GM19023 (cell line): Measurements from ENCODE around the gene PDE4C.
"Not testable (repeated sequence)": the region's sequence is repeated elsewhere in the genome, so short reads cannot be mapped to it uniquely, and the experiment has no call there.

Experiments used
- ATAC-seq: cut with Tn5 transposase; IDR thresholded peaks from one replicate; pipeline ENCODE4 v1.9.1; 2021; ENCODE audit warnings: mild to moderate bottlenecking, moderate library complexity; ENCODE audit not compliant: unreplicated experiment

Gene PDE4C

DNA sequence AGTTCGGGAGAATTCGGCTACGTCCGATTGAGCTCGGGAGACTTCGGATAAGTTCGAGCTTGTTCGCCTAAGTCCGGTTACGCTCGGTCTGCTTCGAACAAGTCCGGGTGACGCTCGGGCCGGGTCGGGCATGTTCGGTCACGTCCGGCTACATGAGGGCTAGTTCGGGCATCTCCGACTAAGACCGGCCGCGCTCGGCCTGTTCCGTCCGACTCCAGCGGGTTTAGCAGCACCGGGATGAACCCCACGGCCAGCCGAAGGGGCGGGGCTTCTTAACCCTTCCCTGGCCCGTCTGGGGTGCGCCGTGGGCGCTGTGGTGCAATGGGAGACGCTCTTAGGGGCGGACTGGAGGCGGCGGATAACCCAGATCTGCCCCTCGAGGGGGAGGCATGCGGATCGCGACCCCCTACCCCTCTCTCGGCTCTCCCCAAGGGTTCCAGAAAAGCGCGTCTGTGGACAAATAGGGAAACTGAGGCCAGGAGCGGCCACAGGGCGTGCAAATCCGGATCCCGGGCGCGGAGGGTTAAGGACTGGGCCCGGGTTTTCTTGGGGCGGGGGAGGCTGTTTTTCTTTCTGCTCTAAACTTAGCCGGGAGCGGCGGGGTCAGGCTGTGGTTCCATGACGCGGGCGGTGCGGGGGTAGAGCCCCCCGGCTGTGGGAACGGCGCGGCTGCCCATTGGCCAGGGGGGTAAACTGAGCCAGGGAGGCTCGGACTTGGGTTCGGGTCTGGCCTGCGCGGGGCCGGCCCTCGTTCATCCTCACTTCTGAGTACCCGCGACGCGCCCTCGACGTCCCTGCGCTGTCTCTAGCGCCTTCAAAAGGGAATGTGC, 1.5 kb downstream of the PDE4C start:
- peak; percentile 93 for ATAC-seq

DNA sequence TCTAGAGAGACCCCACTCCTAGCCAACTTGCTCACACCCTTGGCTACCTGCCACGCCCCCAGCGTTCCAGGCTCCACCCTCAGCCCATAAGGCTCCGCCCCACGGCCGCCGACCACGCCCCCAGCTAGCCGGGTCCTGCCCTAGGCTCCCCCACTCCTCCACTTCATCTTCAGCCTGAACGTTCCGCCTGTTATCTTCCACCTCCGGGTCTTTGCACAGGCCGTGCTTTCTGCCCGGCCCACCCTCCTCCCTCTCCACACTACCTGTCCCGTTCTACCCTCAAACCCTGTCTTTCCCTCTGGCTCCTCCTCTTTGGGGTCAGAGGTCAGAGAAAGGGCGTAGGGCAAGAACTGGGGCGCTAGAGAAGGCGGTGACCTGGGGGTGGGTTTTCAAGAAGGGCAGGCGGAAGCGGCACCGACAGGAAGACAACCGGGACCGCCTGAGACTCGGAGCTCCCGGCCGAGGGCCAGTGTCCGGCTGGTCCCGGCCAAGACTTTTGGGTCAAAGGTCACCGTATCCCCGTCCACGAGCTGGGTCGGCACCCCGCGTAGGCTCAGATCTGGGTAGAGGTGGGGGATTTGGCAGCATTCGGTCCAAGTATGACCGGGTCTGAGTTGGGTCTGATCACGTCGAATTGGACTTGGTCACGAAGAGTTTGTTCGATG, 2.2 kb downstream of the PDE4C start:
- ATAC-seq = no peak

DNA sequence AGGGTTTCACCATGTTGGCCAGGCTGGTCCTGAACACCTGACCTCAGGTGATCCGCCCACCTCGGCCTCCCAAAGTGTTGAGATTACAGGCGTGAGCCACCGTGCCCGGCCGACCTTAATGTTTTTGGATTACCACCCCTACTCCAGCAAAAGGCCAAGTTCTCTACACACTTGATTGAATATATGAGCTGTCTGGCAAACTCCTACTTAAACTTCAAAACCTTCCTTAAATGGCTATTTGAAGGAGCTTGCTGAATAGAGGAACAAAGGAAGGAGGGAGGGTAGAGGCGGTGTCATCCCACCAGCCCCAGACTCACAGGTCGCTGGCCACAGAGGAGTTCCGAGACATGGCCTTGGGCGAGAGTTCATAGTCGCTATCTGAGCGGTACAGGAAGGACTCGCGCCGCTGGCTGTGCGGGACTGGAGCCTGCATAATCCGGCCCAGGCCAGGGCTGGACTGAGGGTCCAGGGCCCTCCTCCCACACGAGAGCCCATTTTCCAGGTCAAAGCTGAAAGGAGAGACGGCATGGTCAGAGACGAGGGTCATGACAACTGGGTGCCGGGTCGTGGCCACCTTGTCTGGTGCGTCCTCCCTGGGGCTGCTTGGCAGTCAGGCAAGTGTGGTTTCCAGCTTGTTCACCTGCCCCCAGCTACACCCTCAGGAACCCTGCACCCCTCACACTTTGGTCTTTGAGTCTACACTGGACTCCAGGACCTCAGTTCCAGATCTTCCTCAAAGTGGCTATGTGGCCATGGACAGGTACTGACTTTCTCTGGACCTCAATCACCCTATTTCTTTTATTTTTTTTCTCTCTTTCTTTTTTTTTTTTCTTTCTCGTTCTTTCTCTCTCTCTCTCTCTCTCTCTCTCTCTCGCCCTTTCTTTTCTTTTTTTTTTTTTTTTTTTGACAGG, 4.2 kb downstream of the PDE4C start:
- no peak for ATAC-seq

DNA sequence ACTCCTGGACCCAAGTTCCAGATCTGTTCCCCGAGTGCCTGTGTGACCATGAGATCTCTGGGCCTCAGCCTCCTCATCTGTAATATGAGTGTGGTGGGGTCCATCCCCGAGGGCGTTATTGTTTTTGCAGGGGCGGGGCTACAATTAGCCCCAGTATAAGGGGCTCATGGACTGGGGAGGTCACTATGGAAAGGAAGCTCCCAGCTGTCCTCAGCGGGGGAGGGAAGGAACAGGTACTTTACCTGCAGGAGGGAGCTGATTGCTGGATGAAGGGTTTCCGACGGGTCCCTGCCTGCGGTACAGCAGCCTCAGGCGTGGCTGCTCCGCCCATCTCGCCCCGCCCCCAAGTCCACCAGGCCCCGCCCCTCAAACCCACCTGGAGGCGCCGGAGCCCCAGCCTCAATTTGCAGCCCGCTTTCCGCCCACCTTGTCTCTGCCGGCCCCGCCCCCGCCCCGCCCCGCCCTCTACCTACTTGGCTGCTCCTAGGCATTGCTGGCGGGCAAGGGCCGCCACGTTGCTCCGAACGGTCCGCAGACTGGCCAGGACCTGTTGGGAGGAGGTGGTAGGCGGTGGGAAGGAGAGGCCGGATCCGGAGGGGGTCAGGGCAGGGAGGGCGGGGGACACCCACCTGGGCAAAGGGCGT, 5.5 kb downstream of the PDE4C start:
- no peak for ATAC-seq

DNA sequence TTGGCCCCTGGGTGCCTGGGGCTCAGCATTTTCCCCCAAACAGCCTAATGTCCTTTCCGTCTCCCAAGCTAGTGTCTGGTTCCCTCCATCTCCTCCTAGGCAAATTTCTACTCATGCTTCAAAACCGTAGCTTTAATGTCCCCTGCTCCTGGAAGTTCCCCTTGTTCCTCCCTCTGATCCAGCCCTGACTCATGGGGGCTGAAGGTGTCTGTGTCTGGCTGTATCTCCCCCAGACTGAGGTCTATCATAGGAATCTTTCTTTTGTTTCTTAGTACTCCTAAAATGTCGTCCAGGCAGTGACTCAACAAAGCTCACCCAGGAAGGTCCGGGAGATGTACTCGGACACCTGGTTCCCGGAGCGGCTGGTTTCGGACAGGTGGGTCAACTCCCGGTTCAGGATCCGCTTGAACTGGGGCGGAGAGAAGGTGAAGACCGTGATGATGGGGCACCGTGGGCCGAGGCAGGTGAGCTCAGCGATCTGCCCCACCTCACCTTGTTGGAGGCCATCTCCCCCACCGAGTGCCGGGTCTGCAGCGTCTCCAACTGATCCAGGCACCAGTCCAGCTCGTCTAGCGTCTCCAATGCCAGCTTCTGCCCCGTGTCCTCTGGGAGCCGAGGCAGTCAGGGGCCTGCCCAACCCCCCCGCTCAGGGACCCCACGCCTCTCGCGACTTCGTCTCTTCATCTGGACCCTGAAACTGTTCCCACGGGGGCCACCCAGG, 6.2 kb downstream of the PDE4C start:
- no peak for ATAC-seq

DNA sequence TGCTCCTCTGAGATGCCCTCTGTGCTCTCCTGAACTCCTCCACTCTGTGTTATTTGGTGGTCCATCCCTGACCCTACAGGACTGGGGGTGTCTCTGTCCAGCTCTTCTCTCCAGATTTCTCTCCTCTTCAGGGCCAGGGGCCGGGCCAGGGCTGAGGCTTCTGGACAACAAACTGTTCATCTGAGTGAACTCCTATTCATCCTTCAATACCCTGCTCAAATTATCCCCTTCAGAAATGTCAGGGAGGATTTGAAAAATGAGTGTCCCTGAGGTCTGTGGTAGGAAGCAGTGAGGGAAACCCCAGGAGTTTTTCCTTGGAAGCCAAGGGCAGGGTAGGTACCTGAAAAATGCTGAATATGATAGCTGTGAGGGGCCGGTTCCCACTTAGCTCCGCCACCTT, 7.6 kb downstream of the PDE4C start:
- ATAC-seq = no peak

DNA sequence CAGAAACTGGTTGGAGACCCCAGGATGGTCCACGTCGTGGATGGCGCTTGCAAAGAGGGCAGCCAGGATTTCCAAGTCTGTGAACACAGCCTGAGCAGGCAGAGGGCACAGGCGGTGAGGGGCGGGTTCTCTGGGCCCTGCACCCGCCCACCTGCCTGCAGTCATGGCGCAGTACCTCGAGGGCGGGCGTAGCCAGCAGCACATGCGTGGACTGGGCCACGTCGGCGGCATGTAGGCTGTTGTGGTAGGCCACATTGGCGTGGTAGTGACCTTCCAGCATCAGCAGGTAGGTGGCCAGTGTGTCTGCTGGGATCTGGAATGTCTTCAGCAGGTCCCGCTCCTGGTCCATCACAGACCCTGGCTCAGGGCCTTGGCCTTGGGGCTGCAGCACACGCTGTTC, 8.1 kb downstream of the PDE4C start:
- no peak for ATAC-seq

DNA sequence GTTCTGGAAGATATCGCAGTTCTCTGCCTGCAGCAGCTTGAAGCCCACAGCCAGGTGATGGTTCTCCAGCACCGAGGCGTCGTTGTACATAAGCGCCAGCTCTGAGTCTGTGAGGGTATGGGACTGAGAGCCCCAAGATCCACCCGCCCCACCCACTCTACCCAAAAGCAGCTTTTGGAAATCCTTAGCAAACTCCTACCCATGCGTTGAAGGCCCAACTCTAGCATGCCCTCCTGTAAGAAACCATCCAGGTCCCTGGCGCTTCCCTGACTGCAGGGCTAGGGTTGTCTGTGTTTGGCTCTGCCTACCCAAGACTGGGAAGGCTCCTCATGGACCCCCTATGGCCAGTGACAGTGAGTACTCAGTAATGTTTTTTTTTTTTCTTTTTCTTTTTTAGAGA, 9.4 kb downstream of the PDE4C start:
- no peak for ATAC-seq

DNA sequence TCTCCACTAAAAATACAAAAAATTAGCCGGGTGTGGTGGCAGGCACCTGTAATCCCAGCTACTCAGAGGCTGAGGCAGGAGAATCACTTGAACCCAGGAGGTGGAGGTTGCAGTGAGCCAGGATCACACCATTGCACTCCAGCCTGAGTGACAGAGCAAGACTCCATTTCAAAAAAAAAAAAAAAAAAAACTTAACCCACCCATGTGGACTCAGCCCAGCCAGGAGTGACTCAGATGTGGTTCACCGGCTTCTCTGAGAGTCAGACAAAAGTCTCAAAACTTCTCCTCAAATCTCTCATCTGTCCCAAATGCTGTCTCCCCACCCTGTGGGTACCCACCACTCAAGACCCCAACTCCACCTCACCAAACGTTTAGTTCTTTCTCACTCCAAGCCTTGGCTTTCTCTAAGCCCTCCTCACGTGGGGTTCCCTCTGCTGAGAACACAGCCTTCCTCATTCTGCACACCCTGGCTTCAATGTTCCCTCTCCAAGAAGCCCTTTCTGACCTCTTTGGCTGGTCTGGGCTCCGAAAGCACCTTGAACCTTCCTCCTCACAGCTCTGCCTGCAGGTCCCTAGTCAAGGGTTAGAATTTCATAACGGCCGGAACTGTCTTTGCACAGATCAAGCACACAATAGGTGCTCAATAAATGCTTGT, 11.3 kb downstream of the PDE4C start:
- ATAC-seq = no peak

DNA sequence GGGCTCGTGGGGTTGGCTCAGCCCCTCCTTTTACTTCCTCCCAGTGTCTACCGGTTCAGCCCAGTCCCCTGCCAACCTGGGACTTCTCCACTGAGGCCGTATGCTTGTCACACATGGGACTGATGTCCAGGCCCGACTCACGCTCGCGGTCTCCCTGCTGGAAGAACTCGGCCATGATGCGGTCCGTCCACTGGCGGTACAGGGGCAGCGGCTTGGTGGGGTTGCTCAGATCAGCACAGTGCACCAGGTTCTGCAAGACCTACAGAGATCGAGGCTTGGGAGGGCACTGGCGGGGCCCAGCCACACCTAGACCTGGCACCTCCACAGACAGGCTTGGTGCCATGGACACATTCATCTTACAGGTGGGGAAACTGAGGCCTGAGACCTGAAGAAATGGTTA, 14.6 kb downstream of the PDE4C start:
- ATAC-seq = no peak

DNA sequence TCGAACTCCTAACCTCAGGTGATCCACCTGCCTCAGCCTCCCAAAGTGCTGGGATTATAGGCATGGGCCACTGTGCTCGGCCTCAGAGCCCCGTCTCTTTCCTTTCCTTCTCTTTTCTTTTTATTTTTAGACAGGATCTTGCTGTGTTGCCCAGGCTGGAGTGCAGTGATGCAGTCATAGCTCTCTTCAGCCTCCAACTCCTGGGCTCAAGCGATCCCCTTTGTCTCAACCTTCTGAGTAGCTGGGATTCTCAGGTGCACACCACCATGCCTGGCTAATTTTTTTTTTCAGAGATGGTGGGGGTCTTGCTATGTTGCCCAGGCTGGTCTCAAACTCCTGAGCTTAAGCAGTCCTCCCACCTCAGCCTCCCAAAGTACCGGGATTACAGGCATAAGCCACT, 16.3 kb downstream of the PDE4C start:
- ATAC-seq = not testable (repeated sequence)

DNA sequence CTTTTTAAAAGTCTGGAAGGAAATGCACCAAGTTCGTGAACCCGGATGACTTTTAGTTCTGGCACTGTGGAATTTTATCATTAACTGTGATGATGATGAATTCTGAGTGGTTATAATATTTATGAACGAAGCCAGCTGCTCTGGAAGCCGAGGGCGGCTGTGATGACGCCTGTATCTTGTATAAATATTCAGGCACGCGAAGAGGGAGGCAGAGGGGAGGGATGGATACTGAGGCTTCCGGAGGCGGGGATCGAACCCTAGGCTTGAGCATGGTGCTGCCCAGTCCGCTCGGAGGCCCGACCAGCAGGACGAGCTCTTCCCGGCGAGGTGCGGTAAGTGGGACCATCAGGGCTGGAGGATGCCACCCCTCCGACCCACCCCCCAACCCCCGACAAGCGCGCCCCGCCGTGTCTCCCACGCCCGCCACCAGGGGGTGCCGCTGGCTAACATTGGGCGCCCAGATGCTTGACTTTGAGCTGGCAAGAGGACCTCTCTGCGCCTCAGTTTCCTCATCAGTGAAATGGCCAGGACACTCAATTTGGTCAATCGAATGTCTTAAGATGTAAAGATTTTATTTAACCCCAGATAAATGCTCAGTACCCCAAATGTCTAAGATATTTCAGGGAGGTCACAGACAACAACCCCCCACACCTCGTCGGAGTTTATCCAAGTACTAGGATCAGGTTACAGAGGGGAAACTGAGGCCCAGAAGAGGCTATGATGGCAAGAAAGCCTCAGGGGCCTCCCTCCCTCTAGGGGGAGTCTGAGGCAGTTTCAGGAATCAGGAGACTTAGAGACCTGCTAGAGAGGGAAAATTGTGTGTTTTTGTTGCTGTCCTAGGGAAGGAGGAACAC, 17.9 kb downstream of the PDE4C start:
- no peak for ATAC-seq

DNA sequence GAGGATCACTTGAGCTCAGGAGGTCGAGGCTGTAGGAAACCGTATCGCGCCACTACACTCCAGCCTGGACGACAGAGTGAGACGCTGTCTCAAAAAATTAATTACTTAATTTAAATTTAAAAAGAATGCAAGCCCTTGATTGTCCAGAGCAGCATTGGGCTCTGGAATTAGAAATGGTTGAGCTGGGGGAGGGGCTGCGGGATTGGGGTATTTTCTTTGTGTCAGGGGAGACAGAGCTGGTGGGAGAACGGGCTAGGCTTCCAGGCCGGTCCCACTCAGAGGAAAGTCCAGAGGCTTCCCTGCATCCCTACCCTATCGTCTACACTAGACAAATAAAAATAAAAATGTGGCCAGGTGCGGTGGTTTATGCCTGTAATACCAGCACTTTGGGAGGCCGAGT, 20.2 kb downstream of the PDE4C start:
- ATAC-seq = no peak

DNA sequence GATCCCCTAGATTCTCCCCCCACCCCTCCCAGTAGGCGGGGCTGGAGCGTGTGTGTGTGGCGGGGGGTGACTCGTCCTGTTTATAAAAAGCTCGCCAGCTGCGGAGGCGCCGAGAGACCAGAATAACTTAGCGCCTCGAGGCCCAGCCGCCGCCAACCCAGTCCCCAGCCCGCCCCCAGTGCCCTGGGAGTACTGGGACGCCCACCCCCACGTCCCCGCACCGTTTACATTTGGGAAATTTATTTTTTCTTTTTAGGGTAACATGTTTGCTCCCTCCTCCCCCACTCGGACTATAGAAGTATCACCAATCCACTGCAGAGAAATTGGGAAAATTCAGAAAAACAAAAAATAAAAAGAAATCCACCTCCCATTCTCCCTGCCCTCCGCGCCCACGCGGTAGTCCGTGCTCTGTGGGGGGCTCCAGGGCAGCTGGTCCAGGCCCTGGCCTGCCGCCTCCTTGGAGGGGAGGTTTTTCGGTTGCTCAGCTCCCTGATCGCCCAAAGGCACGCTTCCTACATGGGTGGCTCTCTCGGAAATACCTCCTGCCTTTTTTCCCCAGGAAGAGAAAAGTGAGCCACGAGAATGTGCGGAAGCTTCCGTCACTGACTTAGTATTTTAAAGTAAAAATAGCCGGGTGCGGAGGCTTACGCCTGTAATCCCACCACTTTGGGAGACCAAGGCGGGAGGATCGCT, 20.9 kb downstream of the PDE4C start:
- ATAC-seq = no peak

DNA sequence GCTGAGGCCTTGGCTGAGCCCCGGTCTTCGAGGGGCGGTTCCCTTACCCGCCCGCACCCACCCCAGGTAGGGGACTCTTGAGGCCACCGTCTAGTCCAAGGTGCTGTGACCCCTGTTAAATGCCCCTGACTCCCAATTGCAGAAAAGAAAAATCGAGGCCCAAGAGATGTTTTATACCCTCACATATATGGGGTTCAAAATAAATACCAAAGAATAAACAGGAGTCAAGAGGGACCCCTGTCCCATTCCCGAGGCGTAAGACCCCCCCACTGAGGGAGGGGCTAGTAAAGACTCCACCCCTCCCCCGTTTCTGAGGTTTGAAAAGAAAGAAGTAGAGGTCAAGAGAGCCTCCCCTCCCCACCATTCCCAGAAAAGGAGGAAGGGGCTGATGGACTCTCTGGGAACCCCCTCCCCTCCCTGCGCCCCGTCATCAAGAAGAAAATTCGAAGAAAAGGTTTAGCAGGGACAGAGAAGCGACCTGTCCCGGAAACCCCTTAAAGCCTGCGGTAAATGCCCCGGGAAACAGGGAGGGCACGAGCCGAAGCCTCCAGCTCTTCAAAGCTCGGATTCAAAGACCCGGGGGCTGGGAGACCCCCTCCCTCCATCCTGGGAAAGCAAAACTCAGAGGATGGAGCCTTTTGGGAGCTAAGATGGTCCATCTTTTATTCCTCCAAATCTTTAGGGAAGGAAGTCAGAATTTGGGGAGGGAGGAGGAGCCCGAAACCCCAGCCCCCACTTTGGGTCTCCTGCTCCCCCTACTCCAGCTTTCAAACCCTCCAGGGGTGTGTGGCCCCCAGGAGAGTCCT, 21.6 kb downstream of the PDE4C start:
- peak; percentile 3 for ATAC-seq

DNA sequence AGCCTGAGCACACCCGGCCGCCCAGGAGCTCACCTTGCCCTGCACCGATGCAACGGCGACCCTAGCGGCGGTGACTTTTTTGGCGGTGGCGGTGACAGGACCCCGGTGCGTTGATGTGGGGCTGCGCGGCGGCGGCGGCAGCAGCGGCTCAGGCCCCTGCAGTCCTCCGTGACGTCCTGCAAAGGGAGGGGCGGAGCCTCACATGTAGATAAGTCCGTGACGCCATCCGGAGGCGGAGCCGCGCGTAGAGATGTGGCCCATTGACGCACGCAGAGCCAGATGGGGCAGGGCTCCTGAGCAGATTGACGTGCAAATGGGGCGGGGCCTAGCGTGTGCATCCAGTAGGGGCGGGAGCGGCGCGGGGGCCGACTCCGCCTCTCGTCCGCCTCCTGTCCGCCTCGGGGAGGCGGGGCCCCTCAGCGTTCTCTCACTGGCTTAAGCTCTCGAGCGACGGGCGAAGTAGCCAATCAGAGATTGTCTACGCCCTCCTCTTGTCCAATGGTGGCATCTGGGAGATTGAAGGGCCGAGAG, 22.3 kb downstream of the PDE4C start, which contains the start of gene RAB3A:
Gene RAB3A, minus strand, starts transcription at position 180 of the 531 bp plus-strand sequence. CDS start 1,302 bp downstream, outside the sequence.
- peak; percentile 88 for ATAC-seq

DNA sequence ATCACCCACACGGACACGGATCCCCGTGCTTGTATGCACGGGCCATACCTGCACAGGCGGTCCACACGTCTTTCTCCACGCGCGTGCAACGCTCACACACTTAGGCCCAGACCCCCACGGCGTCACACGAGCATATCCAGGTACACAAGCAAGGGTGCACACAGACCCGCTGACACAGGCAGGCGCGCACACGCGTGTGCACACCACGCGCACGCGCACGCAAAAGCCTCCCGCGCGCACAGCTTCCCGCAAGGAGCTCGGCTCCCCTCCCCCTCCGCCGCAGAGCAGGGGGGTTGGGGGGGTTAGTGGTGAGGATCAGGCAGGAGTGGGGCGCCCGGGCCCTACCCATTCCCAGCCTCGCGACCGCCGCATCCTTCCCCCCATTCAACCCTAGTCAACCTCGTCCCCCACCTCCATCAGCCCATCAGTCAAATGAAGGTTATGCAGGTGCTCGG, 22.8 kb downstream of the PDE4C start:
- ATAC-seq = peak; percentile 1
